Measurements from ENCODE around the gene PAX1. TPM values are rescaled to one million over a fixed set of nuclear protein-coding genes. Genes with fewer than 3 reads are reported as not detected.

The PAX1 gene
- total RNA-seq, 3 donors from 2014 or later (not counting 1 experiment from before 2014, with no cell fraction given): not detected

DNA sequence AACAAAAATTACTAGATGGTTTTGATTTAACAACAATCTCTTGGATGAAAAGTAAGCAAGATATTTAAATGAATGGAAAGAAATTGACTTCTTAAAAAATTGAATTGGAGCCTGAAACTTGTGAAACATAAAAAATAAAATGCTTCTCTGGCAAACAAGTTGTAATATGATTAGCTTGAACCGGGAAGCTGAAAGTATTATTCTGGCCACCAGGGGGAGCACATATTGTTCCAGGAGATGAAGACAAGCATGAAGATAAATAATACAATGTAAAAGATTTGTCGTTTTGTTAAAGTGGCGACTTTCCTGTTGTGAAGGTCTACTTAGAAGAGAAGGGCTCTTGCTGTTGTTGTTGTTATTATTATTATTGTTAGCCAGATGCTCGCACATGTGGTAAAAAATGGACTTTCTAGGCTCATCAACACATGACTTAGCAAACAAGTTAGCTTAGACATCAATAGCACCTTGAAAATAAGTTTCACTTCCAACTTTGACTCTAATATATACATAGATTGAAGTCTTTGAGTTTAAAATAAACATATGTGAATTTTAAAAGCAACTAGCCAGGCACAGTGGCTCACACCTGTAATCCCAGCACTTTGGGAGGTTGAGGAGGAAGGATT is 14.2 kb downstream of the PAX1 start:
- Histone ChIP-seq H3K36me3 (ENCODE audit: control insufficient read depth, insufficient read depth, low read length) (no peaks in the 10 kb centered on the region), H3K27me3 (ENCODE audit: control insufficient read depth, insufficient read depth, low read length) (peaks cover 5% of the 10 kb centered on the region), H3K4me3 (ENCODE audit: low read length) (no peak overlapping the region), H3K4me1 (ENCODE audit: control insufficient read depth, insufficient read depth, low read length) (no peaks in the 10 kb centered on the region), H3K9me3 (ENCODE audit: control insufficient read depth, insufficient read depth, low read length) (no peaks in the 10 kb centered on the region), H3K27ac (ENCODE audit: low read length) (no peak overlapping the region)
- peak in 1 of 2 donors; percentile 52 for DNase-seq
- H3K4me1 Mint-ChIP-seq: no peaks in the 10 kb centered on the region
- intact Hi-C loops (cut with micrococcal nuclease): no loop called here
- TF ChIP-seq, protein P1, sequence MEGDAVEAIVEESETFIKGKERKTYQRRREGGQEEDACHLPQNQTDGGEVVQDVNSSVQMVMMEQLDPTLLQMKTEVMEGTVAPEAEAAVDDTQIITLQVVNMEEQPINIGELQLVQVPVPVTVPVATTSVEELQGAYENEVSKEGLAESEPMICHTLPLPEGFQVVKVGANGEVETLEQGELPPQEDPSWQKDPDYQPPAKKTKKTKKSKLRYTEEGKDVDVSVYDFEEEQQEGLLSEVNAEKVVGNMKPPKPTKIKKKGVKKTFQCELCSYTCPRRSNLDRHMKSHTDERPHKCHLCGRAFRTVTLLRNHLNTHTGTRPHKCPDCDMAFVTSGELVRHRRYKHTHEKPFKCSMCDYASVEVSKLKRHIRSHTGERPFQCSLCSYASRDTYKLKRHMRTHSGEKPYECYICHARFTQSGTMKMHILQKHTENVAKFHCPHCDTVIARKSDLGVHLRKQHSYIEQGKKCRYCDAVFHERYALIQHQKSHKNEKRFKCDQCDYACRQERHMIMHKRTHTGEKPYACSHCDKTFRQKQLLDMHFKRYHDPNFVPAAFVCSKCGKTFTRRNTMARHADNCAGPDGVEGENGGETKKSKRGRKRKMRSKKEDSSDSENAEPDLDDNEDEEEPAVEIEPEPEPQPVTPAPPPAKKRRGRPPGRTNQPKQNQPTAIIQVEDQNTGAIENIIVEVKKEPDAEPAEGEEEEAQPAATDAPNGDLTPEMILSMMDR (IDR thresholded peaks at IDR 0.05): peak; percentile 79
- peaks cover 20 to 24% of the 10 kb centered on the region in 2 donors for H3K27me3 Mint-ChIP-seq (ENCODE audit: low read depth in 2 of 2)
- 4% methylated on average over 3 of the region's 4 CpGs for WGBS (ENCODE audit: insufficient coverage)
- no peak for ATAC-seq
- no peaks in the 10 kb centered on the region for H3K36me3 Mint-ChIP-seq
- H3K27ac Mint-ChIP-seq: no peak overlapping the region
- no peak overlapping the region for H3K4me3 Mint-ChIP-seq
- peaks cover 0 to 2% of the 10 kb centered on the region in 2 donors for H3K9me3 Mint-ChIP-seq

DNA sequence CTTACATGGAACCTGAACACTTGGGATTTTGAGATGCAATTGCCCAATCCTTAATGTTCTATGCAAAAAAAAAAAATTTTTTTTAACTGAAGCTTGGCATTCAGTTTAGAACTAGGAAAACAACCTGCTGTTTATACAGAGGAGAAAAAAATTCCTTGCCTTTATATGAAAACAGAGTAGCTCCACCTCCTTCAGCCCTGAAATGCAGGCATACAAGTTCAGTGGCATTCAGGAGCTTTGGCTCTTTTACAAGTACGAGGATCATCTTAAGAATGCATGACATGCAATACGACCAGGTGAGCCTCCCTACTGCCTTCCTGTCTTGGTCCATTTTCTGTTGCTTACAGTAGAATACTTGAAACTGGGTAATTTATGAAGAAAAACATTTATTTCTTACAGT is 20.4 kb downstream of the PAX1 start:
- TF ChIP-seq, protein P1 (IDR thresholded peaks at IDR 0.05): no peak
- no peaks in the 10 kb centered on the region for H3K27me3 ChIP-seq (ENCODE audit: control insufficient read depth, insufficient read depth, low read length)
- H3K27ac ChIP-seq (ENCODE audit: low read length): no peak overlapping the region
- intact Hi-C loops (cut with micrococcal nuclease): no loop called here
- Mint-ChIP-seq H3K4me1 (no peaks in the 10 kb centered on the region), H3K4me3 (no peak overlapping the region), H3K36me3 (no peaks in the 10 kb centered on the region), H3K27me3 (ENCODE audit: low read depth in 2 of 2) (no peaks in the 10 kb centered on the region), H3K9me3 (no peaks in the 10 kb centered on the region), H3K27ac (no peak overlapping the region)
- no peaks in the 10 kb centered on the region for H3K36me3 ChIP-seq (ENCODE audit: control insufficient read depth, insufficient read depth, low read length)
- no peaks in the 10 kb centered on the region for H3K4me1 ChIP-seq (ENCODE audit: control insufficient read depth, insufficient read depth, low read length)
- 61% methylated on average over 2 of the region's 2 CpGs for WGBS (ENCODE audit: insufficient coverage)
- ATAC-seq (no peak), DNase-seq (no peak)
- H3K9me3 ChIP-seq (ENCODE audit: control insufficient read depth, insufficient read depth, low read length): no peaks in the 10 kb centered on the region
- no peak overlapping the region for H3K4me3 ChIP-seq (ENCODE audit: low read length)

DNA sequence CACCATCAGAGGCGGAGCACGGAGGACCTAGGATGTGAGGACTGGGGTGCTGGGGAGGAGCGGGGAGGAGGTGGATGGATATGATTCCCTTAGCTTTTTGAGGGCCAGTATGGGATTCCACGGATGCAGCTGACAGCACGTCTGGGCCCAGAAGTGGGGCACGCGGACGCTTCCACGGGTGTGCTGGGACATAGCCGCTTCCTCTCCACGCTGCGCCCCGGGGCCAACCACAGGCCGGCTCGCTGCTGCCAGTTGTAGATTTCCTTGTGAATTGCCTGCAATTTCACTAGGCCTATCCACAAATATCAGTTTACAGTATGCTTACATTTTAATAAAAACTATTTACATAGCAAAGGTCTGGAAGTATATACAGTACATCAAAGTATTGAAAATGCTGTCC is 23.9 kb downstream of the PAX1 start:
- no peaks in the 10 kb centered on the region for H3K27me3 ChIP-seq (ENCODE audit: control insufficient read depth, insufficient read depth, low read length)
- Mint-ChIP-seq H3K36me3 (no peaks in the 10 kb centered on the region), H3K9me3 (no peaks in the 10 kb centered on the region), H3K4me3 (no peak overlapping the region), H3K4me1 (no peaks in the 10 kb centered on the region), H3K27me3 (ENCODE audit: low read depth in 2 of 2) (no peaks in the 10 kb centered on the region), H3K27ac (no peak overlapping the region)
- intact Hi-C loops (cut with micrococcal nuclease): no loop called here
- H3K4me3 ChIP-seq (ENCODE audit: low read length): no peak overlapping the region
- no peaks in the 10 kb centered on the region for H3K4me1 ChIP-seq (ENCODE audit: control insufficient read depth, insufficient read depth, low read length)
- H3K27ac ChIP-seq (ENCODE audit: low read length): no peak overlapping the region
- TF ChIP-seq, protein P1 (IDR thresholded peaks at IDR 0.05): no peak
- no peak for DNase-seq
- H3K9me3 ChIP-seq (ENCODE audit: control insufficient read depth, insufficient read depth, low read length): no peaks in the 10 kb centered on the region
- ATAC-seq: no peak
- no peaks in the 10 kb centered on the region for H3K36me3 ChIP-seq (ENCODE audit: control insufficient read depth, insufficient read depth, low read length)
- WGBS (ENCODE audit: insufficient coverage): 93% methylated on average over 15 of the region's 15 CpGs

DNA sequence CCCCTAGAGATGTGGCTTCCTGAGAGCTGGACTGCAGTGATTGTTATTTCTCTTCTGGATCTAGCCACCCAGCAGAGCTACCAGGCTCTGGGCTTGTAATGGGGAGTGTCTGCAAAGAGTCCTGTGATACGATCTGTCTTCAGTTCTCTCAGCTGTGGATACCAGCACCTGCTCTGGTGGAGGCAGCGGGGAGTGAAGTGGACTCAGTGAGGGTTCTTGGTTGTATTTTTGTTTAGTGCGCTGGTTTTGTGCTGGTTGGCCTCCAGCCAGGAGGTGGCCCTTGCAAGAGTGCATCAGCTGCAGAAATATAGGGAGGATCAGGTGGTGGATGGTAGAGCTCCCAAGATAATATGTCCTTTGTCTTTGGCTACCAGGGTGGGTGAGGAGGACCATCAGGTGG is 33.7 kb downstream of the PAX1 start:
- H3K4me3 ChIP-seq (ENCODE audit: low read length): no peak overlapping the region
- H3K9me3 Mint-ChIP-seq: peaks cover 7 to 12% of the 10 kb centered on the region in 2 donors
- no peaks in the 10 kb centered on the region for H3K4me1 ChIP-seq (ENCODE audit: control insufficient read depth, insufficient read depth, low read length)
- DNase-seq (no peak), ATAC-seq (no peak)
- no peaks in the 10 kb centered on the region for H3K27me3 ChIP-seq (ENCODE audit: control insufficient read depth, insufficient read depth, low read length)
- intact Hi-C loops (cut with micrococcal nuclease): no loop called here
- peaks cover 6% of the 10 kb centered on the region for H3K9me3 ChIP-seq (ENCODE audit: control insufficient read depth, insufficient read depth, low read length)
- peaks cover 7% of the 10 kb centered on the region for H3K36me3 Mint-ChIP-seq
- no peaks in the 10 kb centered on the region for H3K27me3 Mint-ChIP-seq (ENCODE audit: low read depth in 2 of 2)
- H3K36me3 ChIP-seq (ENCODE audit: control insufficient read depth, insufficient read depth, low read length): no peaks in the 10 kb centered on the region
- H3K4me1 Mint-ChIP-seq: no peaks in the 10 kb centered on the region
- 86% methylated on average over 3 of the region's 3 CpGs for WGBS (ENCODE audit: insufficient coverage)
- TF ChIP-seq, protein P1 (IDR thresholded peaks at IDR 0.05): no peak
- no peak overlapping the region for H3K4me3 Mint-ChIP-seq
- H3K27ac Mint-ChIP-seq: no peak overlapping the region
- H3K27ac ChIP-seq (ENCODE audit: low read length): no peak overlapping the region

Measured in natural killer cell (primary cell).